Stomach (tissue), 4 donors: ENCODE results near the gene NWD2.

Source experiments
- CTCF ChIP-seq, 7 experiments: fragments of 450-650 bp in 4 of 7; fragments of 200-600 bp in 3 of 7; sonication (generic) in 3 of 7; IDR thresholded peaks; one replicate each; pipeline ENCODE4 v1.5.1; 2016 to 2019; ENCODE audit warnings: antibody characterized with exemption in 7 of 7, control low read depth in 2 of 7, mild to moderate bottlenecking in 1 of 7
- POLR2A ChIP-seq, 4 donors: fragments of 450-650 bp; IDR thresholded peaks; one replicate each; pipeline ENCODE4 v1.6.1; 2016; ENCODE audit warnings: antibody characterized with exemption in 4 of 4, control low read depth in 2 of 4, mild to moderate bottlenecking in 1 of 4, moderate library complexity in 1 of 4
- POLR2AphosphoS5 ChIP-seq, 3 donors: sonication (generic); formaldehyde crosslinking; IDR thresholded peaks; one replicate each; pipeline ENCODE4 v1.6.1; 2016; ENCODE audit warnings: antibody characterized with exemption in 3 of 3

GRCh38 chr4:37389366-37389765, 144.8 kb downstream of the NWD2 start:
- TF ChIP-seq POLR2A (IDR thresholded peaks at IDR 0.05) (no peak), CTCF (IDR thresholded peaks at IDR 0.05) (no peak), POLR2AphosphoS5 (IDR thresholded peaks at IDR 0.05) (no peak)
